K562 (cell line): ENCODE data around the gene CCDC106. TPM values are rescaled to one million over a fixed set of nuclear protein-coding genes. Genes with fewer than 3 reads are reported as not detected.
A peak's percentile ranks its signal among the peaks of the same experiment; 100 is the strongest.

Experiments
- CCNT2 ChIP-seq: IDR thresholded peaks from 2 replicates; pipeline ENCODE4 v1.6.1; 2011; ENCODE audit warnings: borderline replicate concordance, low read depth, mild to moderate bottlenecking, moderate library complexity, mixed read lengths, low read length; ENCODE audit not compliant: insufficient read length; ENCODE audit errors: extremely low read depth
- ETS2 ChIP-seq: IDR thresholded peaks from 2 replicates; pipeline ENCODE4 v1.6.1; 2016; ENCODE audit warnings: borderline replicate concordance, missing genetic modification characterization, mild to moderate bottlenecking, moderate library complexity, missing compliant biosample characterization; ENCODE audit not compliant: poor library complexity, severe bottlenecking
- ZNF318 ChIP-seq, 2 experiments: fragments of 450-650 bp; IDR thresholded peaks; 2 replicates each; pipeline ENCODE4 v1.6.1; 2016; ENCODE audit warnings: mild to moderate bottlenecking in 2 of 2, borderline replicate concordance in 1 of 2, low read depth in 1 of 2, moderate library complexity in 1 of 2
- ZNF583 ChIP-seq: fragments of 250-450 bp; sonication (Bioruptor Pico); IDR thresholded peaks from 2 replicates; pipeline ENCODE4 v1.4.0; 2020
- ZNF77 ChIP-seq: fragments of 250-450 bp; sonication (Bioruptor Pico); IDR thresholded peaks from 2 replicates; pipeline ENCODE4 v1.5.0; 2020
- polyA plus RNA-seq, 8 experiments: library from polyadenylated mRNA; depleted of rRNA in 4 of 8; stranded (reverse) in 5 of 8; unstranded in 3 of 8; fragments of >200 nt; fragmentation: Nextera tagmentation in 2 of 8; fragmentation: Illumina TruSeq in 1 of 8; extraction: Ambion mirVana in 2 of 8; extraction: Trizol in 1 of 8; gene quantifications; 2 replicates each; pipeline versions ENCODE4 v1.2.1 to v1.2.3, GENCODE V29; 2011 to 2014; ENCODE audit warnings: inconsistent platforms in 1 of 8, missing spikeins in 1 of 8
- total RNA-seq, 7 experiments: library from RNA; depleted of rRNA in 6 of 7; stranded (reverse); fragments of >200 nt in 6 of 7; fragmentation: Illumina TruSeq in 2 of 7; extraction: Trizol in 2 of 7; gene quantifications; 2 replicates each; pipeline versions ENCODE4 v1.2.1 to v1.2.3, GENCODE V29; 2011 to 2021; ENCODE audit warnings: low replicate concordance in 1 of 7
- TF ChIP-seq, protein P1 (sequence below): fragments of 450-650 bp; IDR thresholded peaks from 2 replicates; pipeline ENCODE4 v1.6.1; 2016; ENCODE audit warnings: low read depth
- TF ChIP-seq, protein P2 (sequence below): fragments of 450-650 bp; formaldehyde crosslinking; IDR thresholded peaks from 2 replicates; pipeline ENCODE4 v1.4.0; 2020; ENCODE audit warnings: mild to moderate bottlenecking, moderate library complexity

Gene CCDC106
- total and polyA plus RNA-seq, 9 of the 15 experiments (the other 6 are each of a cell fraction or from before 2014, with no cell fraction given) = 0.10 to 27.5 (median 15.0) TPM; not detected in 1

DNA sequence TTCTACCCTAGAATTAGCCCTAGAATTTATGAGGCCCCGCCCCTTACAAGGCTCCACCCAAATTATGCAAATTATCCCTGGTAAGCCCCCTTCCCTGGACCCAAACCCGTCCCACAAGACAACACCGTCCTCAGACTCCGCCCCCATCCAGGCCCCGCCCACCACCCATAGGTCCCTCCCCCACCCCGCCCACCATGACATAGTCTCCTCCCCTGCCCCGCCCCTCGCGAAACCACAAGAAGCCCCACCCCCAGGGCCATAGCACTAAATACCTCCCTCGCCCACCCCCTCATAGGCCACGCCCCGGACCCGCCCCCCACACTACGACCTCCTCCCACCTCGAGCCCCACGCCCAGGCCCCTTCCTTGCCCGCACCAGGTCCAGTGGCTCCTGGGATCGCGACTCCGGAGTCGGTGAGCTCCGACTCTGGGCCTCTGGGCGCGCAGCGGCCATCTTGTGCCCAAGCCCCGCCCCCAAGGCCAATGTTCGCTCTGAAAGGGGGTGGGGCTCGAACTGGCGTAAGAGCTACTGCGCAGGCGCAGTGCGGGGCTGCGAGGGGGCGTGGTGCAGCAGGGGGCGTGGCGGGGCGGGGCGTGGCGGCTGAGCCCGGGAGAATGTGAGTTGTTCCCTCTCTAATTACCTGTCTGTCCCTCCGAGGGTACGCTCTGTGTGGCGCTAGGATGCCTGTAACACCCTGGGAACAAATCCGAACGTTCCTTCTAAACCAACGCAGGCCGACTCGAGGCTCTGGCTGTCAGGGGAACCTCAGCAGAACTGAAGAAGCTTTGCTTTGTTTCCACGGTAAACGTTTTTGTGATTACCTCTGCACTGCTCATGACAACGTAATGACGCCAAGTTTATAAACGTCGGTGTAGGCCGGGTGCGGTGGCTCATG is 23.7 kb upstream of the CCDC106 start, which contains the start of gene ZNF784 (continued):
- TF ChIP-seq, protein P1, sequence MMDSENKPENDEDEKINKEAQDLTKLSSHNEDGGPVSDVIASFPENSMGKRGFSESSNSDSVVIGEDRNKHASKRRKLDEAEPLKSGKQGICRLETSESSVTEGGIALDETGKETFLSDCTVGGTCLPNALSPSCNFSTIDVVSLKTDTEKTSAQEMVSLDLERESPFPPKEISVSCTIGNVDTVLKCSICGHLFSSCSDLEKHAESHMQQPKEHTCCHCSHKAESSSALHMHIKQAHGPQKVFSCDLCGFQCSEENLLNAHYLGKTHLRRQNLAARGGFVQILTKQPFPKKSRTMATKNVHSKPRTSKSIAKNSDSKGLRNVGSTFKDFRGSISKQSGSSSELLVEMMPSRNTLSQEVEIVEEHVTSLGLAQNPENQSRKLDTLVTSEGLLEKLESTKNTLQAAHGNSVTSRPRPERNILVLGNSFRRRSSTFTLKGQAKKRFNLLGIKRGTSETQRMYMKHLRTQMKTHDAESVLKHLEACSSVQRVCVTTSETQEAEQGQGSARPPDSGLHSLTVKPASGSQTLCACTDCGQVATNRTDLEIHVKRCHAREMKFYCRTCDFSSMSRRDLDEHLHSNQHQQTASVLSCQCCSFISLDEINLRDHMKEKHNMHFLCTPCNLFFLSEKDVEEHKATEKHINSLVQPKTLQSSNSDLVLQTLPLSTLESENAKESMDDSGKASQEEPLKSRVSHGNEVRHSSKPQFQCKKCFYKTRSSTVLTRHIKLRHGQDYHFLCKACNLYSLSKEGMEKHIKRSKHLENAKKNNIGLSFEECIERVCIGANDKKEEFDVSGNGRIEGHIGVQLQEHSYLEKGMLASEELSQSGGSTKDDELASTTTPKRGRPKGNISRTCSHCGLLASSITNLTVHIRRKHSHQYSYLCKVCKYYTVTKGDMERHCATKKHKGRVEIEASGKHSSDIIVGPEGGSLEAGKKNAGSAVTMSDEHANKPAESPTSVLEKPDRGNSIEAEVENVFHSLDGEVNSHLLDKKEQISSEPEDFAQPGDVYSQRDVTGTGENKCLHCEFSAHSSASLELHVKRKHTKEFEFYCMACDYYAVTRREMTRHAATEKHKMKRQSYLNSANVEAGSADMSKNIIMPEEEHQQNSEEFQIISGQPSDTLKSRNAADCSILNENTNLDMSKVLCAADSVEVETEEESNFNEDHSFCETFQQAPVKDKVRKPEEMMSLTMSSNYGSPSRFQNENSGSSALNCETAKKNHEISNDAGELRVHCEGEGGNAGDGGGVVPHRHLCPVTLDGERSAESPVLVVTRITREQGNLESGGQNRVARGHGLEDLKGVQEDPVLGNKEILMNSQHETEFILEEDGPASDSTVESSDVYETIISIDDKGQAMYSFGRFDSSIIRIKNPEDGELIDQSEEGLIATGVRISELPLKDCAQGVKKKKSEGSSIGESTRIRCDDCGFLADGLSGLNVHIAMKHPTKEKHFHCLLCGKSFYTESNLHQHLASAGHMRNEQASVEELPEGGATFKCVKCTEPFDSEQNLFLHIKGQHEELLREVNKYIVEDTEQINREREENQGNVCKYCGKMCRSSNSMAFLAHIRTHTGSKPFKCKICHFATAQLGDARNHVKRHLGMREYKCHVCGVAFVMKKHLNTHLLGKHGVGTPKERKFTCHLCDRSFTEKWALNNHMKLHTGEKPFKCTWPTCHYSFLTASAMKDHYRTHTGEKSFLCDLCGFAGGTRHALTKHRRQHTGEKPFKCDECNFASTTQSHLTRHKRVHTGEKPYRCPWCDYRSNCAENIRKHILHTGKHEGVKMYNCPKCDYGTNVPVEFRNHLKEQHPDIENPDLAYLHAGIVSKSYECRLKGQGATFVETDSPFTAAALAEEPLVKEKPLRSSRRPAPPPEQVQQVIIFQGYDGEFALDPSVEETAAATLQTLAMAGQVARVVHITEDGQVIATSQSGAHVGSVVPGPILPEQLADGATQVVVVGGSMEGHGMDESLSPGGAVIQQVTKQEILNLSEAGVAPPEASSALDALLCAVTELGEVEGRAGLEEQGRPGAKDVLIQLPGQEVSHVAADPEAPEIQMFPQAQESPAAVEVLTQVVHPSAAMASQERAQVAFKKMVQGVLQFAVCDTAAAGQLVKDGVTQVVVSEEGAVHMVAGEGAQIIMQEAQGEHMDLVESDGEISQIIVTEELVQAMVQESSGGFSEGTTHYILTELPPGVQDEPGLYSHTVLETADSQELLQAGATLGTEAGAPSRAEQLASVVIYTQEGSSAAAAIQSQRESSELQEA = no peak
- no peak for TF ChIP-seq ZNF77 (CRISPR knock-in tag)
- no peak for TF ChIP-seq ZNF583 (CRISPR knock-in tag)
- no peak for TF ChIP-seq ETS2
- peak; percentile 76 for TF ChIP-seq CCNT2
- TF ChIP-seq ZNF318 (IDR thresholded peaks at IDR 0.05; ENCODE audit: borderline replicate concordance in 1 of 2, low read depth in 1 of 2) = no peak
- TF ChIP-seq, protein P2, sequence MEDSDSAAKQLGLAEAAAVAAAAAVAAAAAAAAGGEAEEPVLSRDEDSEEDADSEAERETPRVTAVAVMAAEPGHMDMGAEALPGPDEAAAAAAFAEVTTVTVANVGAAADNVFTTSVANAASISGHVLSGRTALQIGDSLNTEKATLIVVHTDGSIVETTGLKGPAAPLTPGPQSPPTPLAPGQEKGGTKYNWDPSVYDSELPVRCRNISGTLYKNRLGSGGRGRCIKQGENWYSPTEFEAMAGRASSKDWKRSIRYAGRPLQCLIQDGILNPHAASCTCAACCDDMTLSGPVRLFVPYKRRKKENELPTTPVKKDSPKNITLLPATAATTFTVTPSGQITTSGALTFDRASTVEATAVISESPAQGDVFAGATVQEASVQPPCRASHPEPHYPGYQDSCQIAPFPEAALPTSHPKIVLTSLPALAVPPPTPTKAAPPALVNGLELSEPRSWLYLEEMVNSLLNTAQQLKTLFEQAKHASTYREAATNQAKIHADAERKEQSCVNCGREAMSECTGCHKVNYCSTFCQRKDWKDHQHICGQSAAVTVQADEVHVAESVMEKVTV (CRISPR knock-in tag) = no peak
